H9 (cell line): Measurements from ENCODE around the gene INPP5J. TPM values are rescaled to one million over a fixed set of nuclear protein-coding genes. Genes with fewer than 3 reads are reported as not detected.

Source experiments
- DNase-seq: peaks from one replicate; pipeline ENCODE4 v3.0.0-alpha.2; 2017
- H2AFZ ChIP-seq: one replicate; pipeline ENCODE4 v1.6.1; 2013; ENCODE audit warnings: mild to moderate bottlenecking, low read length, control low read depth, moderate library complexity
- H2AK5ac ChIP-seq: 2 replicates; pipeline ENCODE4 v1.6.1; 2013; ENCODE audit warnings: low read length, control low read depth, mixed read lengths; ENCODE audit not compliant: insufficient read length
- H2BK120ac ChIP-seq: one replicate; pipeline ENCODE4 v1.6.1; 2013; ENCODE audit warnings: low read depth, mild to moderate bottlenecking, low read length, control low read depth, inconsistent platforms; ENCODE audit not compliant: poor library complexity, severe bottlenecking
- H2BK12ac ChIP-seq: 2 replicates; pipeline ENCODE4 v1.6.1; 2013; ENCODE audit warnings: low read length, control low read depth, mixed read lengths, low read depth; ENCODE audit not compliant: insufficient read length
- H2BK15ac ChIP-seq: 2 replicates; pipeline ENCODE4 v1.6.1; 2013; ENCODE audit warnings: low read depth, low read length, control low read depth
- H2BK20ac ChIP-seq: one replicate; pipeline ENCODE4 v1.6.1; 2013; ENCODE audit warnings: low read depth, mild to moderate bottlenecking, low read length, control low read depth, inconsistent platforms; ENCODE audit not compliant: poor library complexity, severe bottlenecking
- H2BK5ac ChIP-seq: 2 replicates; pipeline ENCODE4 v1.6.1; 2013; ENCODE audit warnings: low read length, control low read depth, mixed read lengths; ENCODE audit not compliant: insufficient read length
- H3K14ac ChIP-seq: 2 replicates; pipeline ENCODE4 v1.6.1; 2013; ENCODE audit warnings: low read length, control low read depth; ENCODE audit not compliant: insufficient read depth
- H3K18ac ChIP-seq: 2 replicates; pipeline ENCODE4 v1.6.1; 2013; ENCODE audit warnings: low read depth, mild to moderate bottlenecking, mixed read lengths, low read length, control low read depth; ENCODE audit not compliant: insufficient read length
- H3K23ac ChIP-seq: 2 replicates; pipeline ENCODE4 v1.6.1; 2013; ENCODE audit warnings: low read length, control low read depth, mixed read lengths, low read depth; ENCODE audit not compliant: insufficient read length
- H3K23me2 ChIP-seq: 2 replicates; pipeline ENCODE4 v1.6.1; 2013; ENCODE audit warnings: low read depth, mild to moderate bottlenecking, mixed read lengths, low read length, control low read depth; ENCODE audit not compliant: insufficient read length, poor library complexity, severe bottlenecking
- H3K27ac ChIP-seq: 2 replicates; pipeline ENCODE4 v1.5.1; 2013; ENCODE audit warnings: low read length, control low read depth, mixed read lengths, low read depth; ENCODE audit not compliant: insufficient read length
- H3K27me3 ChIP-seq: 2 replicates; pipeline ENCODE4 v1.6.1; 2013; ENCODE audit warnings: low read length, control low read depth, inconsistent platforms; ENCODE audit not compliant: insufficient read depth
- H3K4ac ChIP-seq: 2 replicates; pipeline ENCODE4 v1.6.1; 2013; ENCODE audit warnings: low read depth, mild to moderate bottlenecking, control low read depth, inconsistent platforms, low read length, moderate library complexity
- H3K4me1 ChIP-seq: 2 replicates; pipeline ENCODE4 v1.6.1; 2013; ENCODE audit warnings: low read length, control low read depth, inconsistent platforms; ENCODE audit not compliant: insufficient read depth
- H3K4me2 ChIP-seq: 2 replicates; pipeline ENCODE4 v1.6.1; 2013; ENCODE audit warnings: low read length, control low read depth, mixed read lengths; ENCODE audit not compliant: insufficient read length, insufficient read depth
- H3K56ac ChIP-seq: 2 replicates; pipeline ENCODE4 v1.6.1; 2013; ENCODE audit warnings: low read depth, mild to moderate bottlenecking, mixed read lengths, low read length, control low read depth; ENCODE audit not compliant: insufficient read length
- H3K79me1 ChIP-seq: 2 replicates; pipeline ENCODE4 v1.6.1; 2013; ENCODE audit warnings: low read depth, mild to moderate bottlenecking, moderate library complexity, low read length, control low read depth, inconsistent platforms; ENCODE audit not compliant: insufficient read depth, poor library complexity, severe bottlenecking
- H3K79me2 ChIP-seq: 2 replicates; pipeline ENCODE4 v1.6.1; 2013; ENCODE audit warnings: low read length, control low read depth, inconsistent platforms; ENCODE audit not compliant: insufficient read depth
- H3K9ac ChIP-seq: 2 replicates; pipeline ENCODE4 v1.6.1; 2013; ENCODE audit warnings: low read length, control low read depth, mixed read lengths; ENCODE audit not compliant: insufficient read length; ENCODE audit errors: extremely low read depth
- H3K9me3 ChIP-seq: one replicate; pipeline ENCODE4 v1.6.1; 2013; ENCODE audit warnings: low read depth, low read length, inconsistent platforms; ENCODE audit not compliant: control insufficient read depth
- H3T11ph ChIP-seq: one replicate; pipeline ENCODE4 v1.6.1; 2013; ENCODE audit warnings: mild to moderate bottlenecking, low read length, control low read depth, inconsistent platforms
- H4K20me1 ChIP-seq: one replicate; pipeline ENCODE4 v1.6.1; 2013; ENCODE audit not compliant: control insufficient read depth, insufficient read length, insufficient read depth
- H4K5ac ChIP-seq: 2 replicates; pipeline ENCODE4 v1.6.1; 2013; ENCODE audit warnings: low read depth, mild to moderate bottlenecking, mixed read lengths, low read length, control low read depth; ENCODE audit not compliant: insufficient read length
- H4K8ac ChIP-seq: replicated peaks from 2 replicates; pipeline ENCODE4 v1.6.1; 2013; ENCODE audit warnings: low read length, control low read depth, mixed read lengths, low read depth; ENCODE audit not compliant: insufficient read length
- H4K91ac ChIP-seq: 2 replicates; pipeline ENCODE4 v1.6.1; 2013; ENCODE audit warnings: low read depth, mild to moderate bottlenecking, moderate library complexity, mixed read lengths, low read length, control low read depth; ENCODE audit not compliant: insufficient read length
- H3K27ac Mint-ChIP-seq, 3 experiments: 2 replicates in 2 of 3; 3 replicates in 1 of 3; pipeline ENCODE4 v1.8.0; 2020 to 2021; ENCODE audit warnings: mixed read lengths in 3 of 3, mild to moderate bottlenecking in 1 of 3, moderate library complexity in 1 of 3
- H3K27me3 Mint-ChIP-seq: 2 replicates; pipeline ENCODE4 v1.8.0; 2021; ENCODE audit warnings: low read depth, mild to moderate bottlenecking, moderate library complexity, mixed read lengths
- H3K36me3 Mint-ChIP-seq, 3 experiments: 2 replicates in 2 of 3; 3 replicates in 1 of 3; pipeline ENCODE4 v1.8.0; 2020 to 2021; ENCODE audit warnings: low read depth in 3 of 3, mixed read lengths in 3 of 3; ENCODE audit not compliant: insufficient read depth in 1 of 3
- H3K4me1 Mint-ChIP-seq, 2 experiments: 2 replicates each; pipeline ENCODE4 v1.8.0; 2020; ENCODE audit warnings: mixed read lengths in 2 of 2
- H3K4me3 Mint-ChIP-seq, 2 experiments: 2 replicates in 1 of 2; 3 replicates in 1 of 2; pipeline ENCODE4 v1.8.0; 2020 to 2021; ENCODE audit warnings: mild to moderate bottlenecking in 2 of 2, mixed read lengths in 2 of 2, moderate library complexity in 1 of 2
- H3K9me3 Mint-ChIP-seq, 2 experiments: 2 replicates in 1 of 2; 3 replicates in 1 of 2; pipeline ENCODE4 v1.8.0; 2020; ENCODE audit warnings: mild to moderate bottlenecking in 2 of 2, mixed read lengths in 2 of 2, moderate library complexity in 1 of 2
- CTCF ChIP-seq: fragments of 200-600 bp; sonication (generic); conservative IDR thresholded peaks from 3 replicates; pipeline ENCODE4 v1.8.0; 2021; ENCODE audit warnings: antibody characterized with exemption, mild to moderate bottlenecking
- WGBS: extraction: QIAGEN DNeasy Blood & Tissue Kit; methylation state at CpG from one replicate; pipeline ENCODE4 v1.1.7; 2013; ENCODE audit warnings: missing lambda C conversion rate, low lambda C conversion rate, mixed read lengths; ENCODE audit not compliant: insufficient read length; ENCODE audit errors: extremely low coverage; 5-methylcytosine and 5-hydroxymethylcytosine counted together
- total RNA-seq: library from RNA; stranded (reverse); gene quantifications from 2 replicates; pipeline ENCODE4 v1.2.1, GENCODE V29; 2021

The INPP5J gene
- total RNA-seq, 1 experiment from 2014 or later, result 4.9 TPM

DNA sequence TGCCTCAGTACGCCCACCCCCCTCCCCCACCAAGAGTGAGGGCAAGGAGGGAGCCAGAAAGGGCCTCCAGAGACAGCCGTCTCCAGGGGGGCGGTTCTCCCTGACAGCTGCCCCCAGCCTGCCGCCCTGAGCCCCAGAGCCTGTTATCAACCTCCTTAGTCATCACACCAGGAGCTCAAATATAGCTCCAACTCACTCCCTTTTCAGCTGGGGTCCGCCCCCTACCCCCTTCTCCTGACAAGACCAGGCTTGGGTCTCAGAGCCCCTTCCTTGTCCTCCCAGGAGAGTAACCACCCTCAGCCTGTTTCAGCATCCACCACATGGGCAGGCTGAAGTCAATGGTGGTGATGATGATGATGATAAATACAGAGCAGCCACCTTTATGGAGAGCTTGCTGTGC is 2.5 kb upstream of the INPP5J start:
- Histone ChIP-seq H2BK120ac (no peak overlapping the region), H4K20me1 (no peaks in the 10 kb centered on the region), H3K79me1 (no peaks in the 10 kb centered on the region), H3K9ac (no peak overlapping the region), H3K4me2 (no peak overlapping the region), H2BK20ac (no peak overlapping the region), H3K4ac (no peak overlapping the region), H3T11ph (no peak overlapping the region), H3K79me2 (no peaks in the 10 kb centered on the region), H4K8ac (no peak overlapping the region), H2BK15ac (no peak overlapping the region), H2AK5ac (no peak overlapping the region), H2BK12ac (no peak overlapping the region), H3K14ac (no peak overlapping the region), H4K5ac (no peak overlapping the region), H2AFZ (no peak overlapping the region), H3K23me2 (no peaks in the 10 kb centered on the region), H3K9me3 (no peaks in the 10 kb centered on the region), H3K27me3 (no peaks in the 10 kb centered on the region), H2BK5ac (no peak overlapping the region), H4K91ac (no peak overlapping the region), H3K56ac (no peak overlapping the region), H3K4me1 (peaks cover 5% of the 10 kb centered on the region), H3K23ac (no peak overlapping the region), H3K27ac (no peak overlapping the region), H3K18ac (no peak overlapping the region)
- no peaks in the 10 kb centered on the region for H3K9me3 Mint-ChIP-seq
- H3K4me3 Mint-ChIP-seq, result no peak overlapping the region
- H3K4me1 Mint-ChIP-seq, result peaks cover 21 to 29% of the 10 kb centered on the region in 2 experiments
- no peaks in the 10 kb centered on the region for H3K36me3 Mint-ChIP-seq
- no CpG with 5 or more reads among the region's 5 CpGs for WGBS
- no peak for DNase-seq
- no peak overlapping the region for H3K27ac Mint-ChIP-seq
- peaks cover 12% of the 10 kb centered on the region for H3K27me3 Mint-ChIP-seq
- TF ChIP-seq CTCF, result no peak
